Hepatocyte (in vitro differentiated cells): ENCODE measurements around the gene TAS2R1.

Experiments used
- CTCF ChIP-seq: fragments of 200-600 bp; sonication (generic); IDR thresholded peaks from 2 replicates; pipeline ENCODE4 v1.5.1; 2016; ENCODE audit warnings: antibody characterized with exemption, mild to moderate bottlenecking; ENCODE audit not compliant: poor library complexity
- EZH2 ChIP-seq: fragments of 200-600 bp; sonication (generic); IDR thresholded peaks from 2 replicates; pipeline ENCODE4 v1.6.1; 2016; ENCODE audit warnings: antibody characterized with exemption, mild to moderate bottlenecking, borderline replicate concordance
- EZH2phosphoT487 ChIP-seq: fragments of 200-600 bp; sonication (generic); IDR thresholded peaks from one replicate; pipeline ENCODE4 v1.6.1; 2018; ENCODE audit warnings: antibody characterized with exemption, mild to moderate bottlenecking, low read depth, moderate library complexity; ENCODE audit not compliant: unreplicated experiment, severe bottlenecking

GRCh38 chr5:9630251-9630650 is at the start of gene TAS2R1:
- TF ChIP-seq CTCF (no peak), EZH2 (no peak), EZH2phosphoT487 (no peak)
